GM19238 (cell line): Measurements from ENCODE around the gene SPSB1.
"Not testable (repeated sequence)": the region's sequence is repeated elsewhere in the genome, so short reads cannot be mapped to it uniquely, and the experiment has no call there.

Experiments
- DNase-seq: peaks from one replicate; pipeline ENCODE4 v3.0.0; 2011; ENCODE audit warnings: low spot score; ENCODE audit not compliant: insufficient read length

SPSB1 gene

GRCh38 chr1:9363061-9363471, 70.4 kb downstream of the SPSB1 start:
- no peak for DNase-seq

GRCh38 chr1:9366298-9366697, 73.6 kb downstream of the SPSB1 start:
- no peak for DNase-seq

- DNase-seq, result no peak
These were observed 74.5 kb downstream of the SPSB1 start for GRCh38 chr1:9366943-9367780.

- no peak for DNase-seq
These were observed 75.1 kb downstream of the SPSB1 start for GRCh38 chr1:9367806-9368205.

- DNase-seq, result no peak
These were observed 75.7 kb downstream of the SPSB1 start for GRCh38 chr1:9368356-9368755.

- DNase-seq, result no peak
These were observed 77.5 kb downstream of the SPSB1 start for GRCh38 chr1:9369964-9370788.

GRCh38 chr1:9371391-9371935, 78.8 kb downstream of the SPSB1 start:
- DNase-seq, result no peak

- DNase-seq, result no peak
These were observed 79.3 kb downstream of the SPSB1 start for GRCh38 chr1:9371951-9372350.

- DNase-seq, result no peak
These were observed 80.9 kb downstream of the SPSB1 start for GRCh38 chr1:9373619-9374018.

- DNase-seq, result no peak
These were observed 82.2 kb downstream of the SPSB1 start for GRCh38 chr1:9374748-9375341.

- no peak for DNase-seq
These were observed 83.2 kb downstream of the SPSB1 start for GRCh38 chr1:9375912-9376311.

GRCh38 chr1:9376430-9376829, 83.7 kb downstream of the SPSB1 start:
- no peak for DNase-seq

- DNase-seq, result no peak
These were observed 84.2 kb downstream of the SPSB1 start for GRCh38 chr1:9376886-9377333.

GRCh38 chr1:9378801-9379200, 86.1 kb downstream of the SPSB1 start:
- no peak for DNase-seq

GRCh38 chr1:9380711-9381110, 88.0 kb downstream of the SPSB1 start:
- no peak for DNase-seq

GRCh38 chr1:9382643-9383491, 90.2 kb downstream of the SPSB1 start:
- DNase-seq, result no peak

- no peak for DNase-seq
These were observed 91.4 kb downstream of the SPSB1 start for GRCh38 chr1:9384128-9384527.

GRCh38 chr1:9384751-9385245, 92.1 kb downstream of the SPSB1 start:
- no peak for DNase-seq

GRCh38 chr1:9385392-9385791, 92.7 kb downstream of the SPSB1 start:
- not testable (repeated sequence) for DNase-seq

- DNase-seq, result no peak
These were observed 93.3 kb downstream of the SPSB1 start for GRCh38 chr1:9385801-9386573.
